ENCODE measurements around the gene MAPKAP1. TPM values are rescaled to one million over a fixed set of nuclear protein-coding genes. Genes with fewer than 3 reads are reported as not detected.

The MAPKAP1 gene
- total RNA-seq, 1 experiment from 2014 or later: 114 TPM

DNA sequence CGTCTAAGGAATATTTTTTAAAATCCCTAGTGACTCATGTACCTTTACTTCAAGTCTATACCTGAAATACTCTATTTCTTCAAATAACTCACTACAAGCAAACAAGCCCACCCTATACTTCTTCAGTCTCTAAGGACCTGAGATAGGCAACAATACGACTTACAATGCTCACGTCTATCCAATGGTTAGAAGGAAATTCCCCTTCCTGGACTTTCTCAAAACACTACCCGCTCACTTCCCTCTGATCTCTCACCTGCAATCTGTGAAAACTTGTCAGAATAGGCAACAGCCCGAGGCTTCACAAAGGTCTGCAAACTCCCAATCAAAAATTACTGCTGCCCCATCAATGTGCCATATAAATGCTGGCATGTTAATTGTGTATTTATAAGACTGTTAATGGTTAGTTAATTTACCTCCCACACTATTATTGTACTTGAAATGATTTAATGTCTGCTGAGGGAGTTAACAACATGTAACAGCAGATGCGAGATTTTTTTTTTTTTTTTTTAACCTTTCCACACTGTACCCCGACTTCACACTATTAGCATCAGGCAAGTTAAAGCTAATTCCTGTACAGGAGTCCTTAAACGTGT, 27.3 kb downstream of the MAPKAP1 start:
- no peak for DNase-seq
- Histone ChIP-seq H3K36me3 (replicated peaks; ENCODE audit: control insufficient read depth, insufficient read depth, low read length) (no peaks in the 10 kb centered on the region), H3K4me3 (ENCODE audit: insufficient read depth, low read depth, low read length) (no peak overlapping the region), H3K27me3 (ENCODE audit: control insufficient read depth, insufficient read depth, low read length) (no peaks in the 10 kb centered on the region)

DNA sequence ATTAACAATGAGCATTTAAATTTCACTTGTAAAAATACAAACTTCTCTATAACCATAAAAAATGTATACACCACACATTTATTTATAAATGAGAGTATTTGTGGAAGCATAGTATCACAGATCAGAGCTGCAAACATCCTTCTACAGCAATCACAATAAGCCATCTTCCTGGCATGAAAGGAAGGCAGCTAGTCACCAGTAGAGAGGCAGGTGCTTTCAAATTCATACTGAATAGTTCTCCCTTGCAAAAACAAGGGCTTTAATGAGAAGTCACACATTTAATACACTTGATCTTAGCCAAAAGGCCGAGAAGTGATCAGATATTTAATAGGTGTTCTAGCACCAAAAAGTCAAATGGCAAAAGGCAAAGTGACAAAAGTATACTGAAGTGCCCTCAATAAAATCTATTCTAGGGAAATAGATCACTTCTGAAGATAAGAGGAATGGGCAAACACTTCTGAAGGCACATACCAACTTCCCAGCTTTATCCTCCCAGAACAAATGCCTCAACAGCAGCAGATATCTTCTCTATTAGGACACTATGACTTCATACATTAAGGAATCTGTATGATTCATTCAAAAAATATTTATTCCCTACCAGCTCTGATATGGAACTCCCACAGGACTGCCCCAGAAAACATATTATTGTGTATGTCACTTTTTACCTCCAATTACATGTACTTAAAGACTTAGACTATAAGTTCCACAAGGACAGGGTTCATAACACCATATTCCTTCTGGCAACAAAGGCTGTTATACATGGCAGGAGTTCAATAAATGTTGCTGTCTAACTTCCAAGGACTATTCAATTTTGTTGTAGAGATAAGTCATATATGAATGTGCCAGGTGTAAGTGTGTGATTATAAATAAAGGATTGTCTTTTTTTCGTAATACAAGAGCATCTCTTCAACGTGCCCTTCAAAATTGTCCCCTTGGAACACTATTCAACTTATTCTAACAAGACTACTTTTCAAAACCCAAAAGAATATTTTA, 31.7 kb downstream of the MAPKAP1 start:
- Histone ChIP-seq H3K27me3 (ENCODE audit: control insufficient read depth, insufficient read depth, low read length) (no peaks in the 10 kb centered on the region), H3K4me3 (ENCODE audit: insufficient read depth, low read depth, low read length) (no peak overlapping the region)
- DNase-seq: no peak

DNA sequence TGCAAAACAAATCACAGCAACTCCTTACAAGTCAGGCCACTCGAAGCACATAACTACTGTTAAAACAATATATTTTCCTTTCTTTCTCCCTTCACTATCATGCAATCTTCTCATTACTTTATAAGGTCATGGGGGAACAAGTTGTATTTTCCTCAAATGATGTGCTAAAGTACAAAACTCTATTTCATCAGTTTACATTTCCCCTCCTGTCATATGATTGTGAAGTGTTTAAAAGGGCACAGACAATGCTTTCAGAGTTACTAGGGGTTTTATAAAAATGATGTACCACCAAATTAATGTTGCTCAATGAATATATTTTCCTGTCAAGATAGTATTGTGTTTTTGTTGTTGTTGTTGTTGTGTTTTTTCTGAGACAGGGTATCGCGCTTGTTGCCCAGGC, 34.1 kb downstream of the MAPKAP1 start:
- DNase-seq: no peak
- Histone ChIP-seq H3K4me3 (ENCODE audit: insufficient read depth, low read depth, low read length) (no peak overlapping the region), H3K36me3 (replicated peaks; ENCODE audit: control insufficient read depth, insufficient read depth, low read length) (no peaks in the 10 kb centered on the region), H3K27me3 (ENCODE audit: control insufficient read depth, insufficient read depth, low read length) (no peaks in the 10 kb centered on the region)

More for the DNA sequence above, 31.7 kb downstream of the MAPKAP1 start:
- no peaks in the 10 kb centered on the region for H3K36me3 ChIP-seq (replicated peaks; ENCODE audit: control insufficient read depth, insufficient read depth, low read length)

DNA sequence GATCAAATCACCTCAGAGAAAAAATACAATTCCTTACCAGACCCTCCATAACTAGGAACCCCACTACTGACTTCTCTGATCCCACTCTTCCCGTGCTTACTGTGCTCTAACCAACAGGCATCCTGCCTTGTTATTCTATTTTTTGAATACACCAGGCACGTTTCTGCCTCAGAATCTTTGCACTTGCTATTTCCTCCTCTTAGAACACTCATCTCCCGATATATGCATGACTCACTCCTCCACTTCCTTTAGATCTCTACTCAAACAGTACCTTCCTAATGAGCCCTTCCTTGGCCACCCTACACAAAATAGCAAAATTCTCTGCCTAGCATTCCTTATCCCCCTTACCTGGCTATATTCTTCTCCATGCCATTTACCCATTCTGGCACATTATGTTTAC, 43.9 kb downstream of the MAPKAP1 start:
- Histone ChIP-seq H3K36me3 (replicated peaks; ENCODE audit: control insufficient read depth, insufficient read depth, low read length) (no peaks in the 10 kb centered on the region), H3K27me3 (ENCODE audit: control insufficient read depth, insufficient read depth, low read length) (no peaks in the 10 kb centered on the region), H3K4me3 (ENCODE audit: insufficient read depth, low read depth, low read length) (no peak overlapping the region)
- no peak for DNase-seq

DNA sequence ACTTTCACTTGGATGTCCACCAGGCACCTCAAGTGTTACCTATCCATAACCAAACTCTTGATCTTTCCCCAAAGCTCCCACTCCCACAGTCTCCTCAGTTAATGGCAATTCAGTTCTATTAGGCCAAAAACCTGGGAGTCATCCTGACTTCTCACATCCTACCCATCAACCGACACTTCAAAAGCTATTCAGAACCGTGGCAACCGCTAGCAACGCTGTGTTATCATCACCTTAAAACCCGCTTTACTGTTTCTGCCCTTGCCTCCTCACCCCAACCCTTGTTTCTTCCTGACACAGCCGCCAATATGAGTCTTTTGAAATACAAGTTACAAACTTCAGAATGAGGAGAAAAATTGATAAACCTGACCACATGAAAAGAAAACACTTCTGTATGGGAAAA, 46.5 kb downstream of the MAPKAP1 start:
- no peak for DNase-seq
- Histone ChIP-seq H3K4me3 (ENCODE audit: insufficient read depth, low read depth, low read length) (no peak overlapping the region), H3K36me3 (replicated peaks; ENCODE audit: control insufficient read depth, insufficient read depth, low read length) (no peaks in the 10 kb centered on the region), H3K27me3 (ENCODE audit: control insufficient read depth, insufficient read depth, low read length) (no peaks in the 10 kb centered on the region)

DNA sequence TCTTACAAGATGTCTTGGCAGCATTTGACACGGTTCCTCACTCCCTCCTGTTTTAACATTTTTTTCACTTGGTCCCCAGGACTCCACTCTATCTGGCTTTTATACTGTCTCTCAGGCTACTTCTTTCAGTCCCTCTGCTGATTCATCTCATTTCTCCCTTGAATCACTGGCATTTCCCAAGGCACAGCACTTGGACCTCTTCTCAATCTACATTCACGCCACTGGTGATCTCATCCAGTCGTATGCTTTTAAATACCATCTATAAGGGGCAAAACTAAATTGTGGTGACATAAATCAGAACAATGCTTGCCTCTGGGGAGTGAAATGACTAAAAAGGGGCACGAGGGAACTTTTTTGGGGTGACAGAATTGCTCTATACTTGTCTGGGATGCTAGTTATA, 47.1 kb downstream of the MAPKAP1 start:
- Histone ChIP-seq H3K27me3 (ENCODE audit: control insufficient read depth, insufficient read depth, low read length) (no peaks in the 10 kb centered on the region), H3K4me3 (ENCODE audit: insufficient read depth, low read depth, low read length) (no peak overlapping the region), H3K36me3 (replicated peaks; ENCODE audit: control insufficient read depth, insufficient read depth, low read length) (no peaks in the 10 kb centered on the region)
- no peak for DNase-seq

DNA sequence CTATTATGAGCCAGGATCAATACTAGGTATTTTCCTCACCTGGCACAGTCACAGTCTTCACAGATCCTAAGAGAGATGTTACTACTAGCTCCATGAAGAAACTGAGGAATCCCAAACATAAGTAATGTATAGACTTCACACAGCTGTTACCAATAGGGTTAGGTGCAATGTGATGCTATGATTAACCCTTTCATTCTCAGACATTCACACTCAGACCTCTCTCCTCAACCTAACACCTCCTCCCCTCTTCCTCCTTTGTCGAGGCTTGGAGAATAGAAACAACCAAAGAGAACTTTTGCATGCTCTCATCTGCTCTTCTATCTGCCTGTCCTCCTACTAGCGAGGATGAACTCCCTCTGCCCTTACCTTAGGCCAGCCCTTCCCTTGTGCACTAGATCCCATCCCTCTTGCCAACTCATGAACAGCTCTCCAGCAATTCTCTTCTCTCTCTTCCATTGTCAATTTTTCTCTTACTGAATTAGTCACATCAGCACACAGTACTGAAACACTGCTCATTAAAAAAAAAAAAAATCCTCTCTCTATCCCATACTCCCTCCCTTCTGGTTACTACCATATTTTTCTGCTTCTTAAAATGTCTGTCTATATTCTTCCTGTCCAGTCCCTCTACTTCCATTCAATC, 47.7 kb downstream of the MAPKAP1 start:
- no peaks in the 10 kb centered on the region for H3K27me3 ChIP-seq (ENCODE audit: control insufficient read depth, insufficient read depth, low read length)
- H3K4me3 ChIP-seq (ENCODE audit: insufficient read depth, low read depth, low read length): no peak overlapping the region
- no peaks in the 10 kb centered on the region for H3K36me3 ChIP-seq (replicated peaks; ENCODE audit: control insufficient read depth, insufficient read depth, low read length)
- DNase-seq: no peak

DNA sequence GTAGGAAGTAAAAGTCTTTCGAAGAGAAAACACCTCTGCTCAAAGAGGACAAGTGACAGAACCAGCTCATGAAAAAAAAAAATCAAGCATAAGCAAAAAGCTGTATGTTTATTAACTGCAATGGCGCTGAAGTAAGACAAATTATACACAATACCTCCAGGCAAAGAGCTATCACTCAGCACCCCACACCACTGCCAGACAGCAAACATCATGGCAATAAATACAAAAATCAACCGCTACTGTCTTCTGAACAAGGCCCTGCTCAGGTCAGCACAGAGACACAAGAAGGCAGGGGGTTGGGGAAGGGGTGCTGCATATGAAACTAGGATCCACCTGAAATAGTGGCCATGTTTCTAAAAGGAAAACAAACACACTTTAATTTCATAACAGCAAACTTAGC, 50.4 kb downstream of the MAPKAP1 start:
- no peaks in the 10 kb centered on the region for H3K27me3 ChIP-seq (ENCODE audit: control insufficient read depth, insufficient read depth, low read length)
- DNase-seq: no peak
- no peak overlapping the region for H3K4me3 ChIP-seq (ENCODE audit: insufficient read depth, low read depth, low read length)
- H3K36me3 ChIP-seq (replicated peaks; ENCODE audit: control insufficient read depth, insufficient read depth, low read length): no peaks in the 10 kb centered on the region

DNA sequence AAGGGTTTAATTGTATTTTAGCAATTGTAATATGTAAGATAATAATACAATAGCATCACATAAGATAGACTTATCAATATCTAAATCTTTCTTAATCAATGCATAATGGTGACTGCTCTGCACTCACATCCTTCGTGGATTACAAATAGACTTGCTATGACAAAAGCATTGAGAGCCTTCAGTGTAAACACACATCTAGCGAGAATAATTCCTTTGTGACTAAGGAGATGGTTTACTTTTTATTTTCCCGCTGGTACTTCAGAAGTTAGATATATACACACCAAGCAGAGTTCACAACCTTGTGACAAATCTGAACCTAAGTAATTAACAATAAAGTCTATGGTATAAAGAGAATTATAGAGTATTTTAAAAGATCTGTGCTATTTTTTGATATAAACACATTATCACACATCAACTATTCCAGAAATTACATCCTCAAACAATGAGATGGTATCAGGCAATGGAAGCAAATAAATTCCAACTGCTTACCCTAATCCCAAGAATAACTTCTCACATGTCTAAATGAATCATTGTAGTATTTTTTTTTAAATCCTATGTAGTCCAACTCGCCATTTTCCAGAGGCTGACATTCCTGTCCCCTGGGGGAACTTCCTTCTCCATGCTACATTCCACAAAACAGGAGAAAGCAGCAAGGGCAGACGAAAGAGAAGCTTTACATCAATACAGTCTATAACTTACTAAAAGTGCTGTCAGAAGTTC, 51.2 kb downstream of the MAPKAP1 start:
- H3K27me3 ChIP-seq (ENCODE audit: control insufficient read depth, insufficient read depth, low read length): no peaks in the 10 kb centered on the region
- DNase-seq: no peak
- no peaks in the 10 kb centered on the region for H3K36me3 ChIP-seq (replicated peaks; ENCODE audit: control insufficient read depth, insufficient read depth, low read length)
- H3K4me3 ChIP-seq (ENCODE audit: insufficient read depth, low read depth, low read length): no peak overlapping the region

DNA sequence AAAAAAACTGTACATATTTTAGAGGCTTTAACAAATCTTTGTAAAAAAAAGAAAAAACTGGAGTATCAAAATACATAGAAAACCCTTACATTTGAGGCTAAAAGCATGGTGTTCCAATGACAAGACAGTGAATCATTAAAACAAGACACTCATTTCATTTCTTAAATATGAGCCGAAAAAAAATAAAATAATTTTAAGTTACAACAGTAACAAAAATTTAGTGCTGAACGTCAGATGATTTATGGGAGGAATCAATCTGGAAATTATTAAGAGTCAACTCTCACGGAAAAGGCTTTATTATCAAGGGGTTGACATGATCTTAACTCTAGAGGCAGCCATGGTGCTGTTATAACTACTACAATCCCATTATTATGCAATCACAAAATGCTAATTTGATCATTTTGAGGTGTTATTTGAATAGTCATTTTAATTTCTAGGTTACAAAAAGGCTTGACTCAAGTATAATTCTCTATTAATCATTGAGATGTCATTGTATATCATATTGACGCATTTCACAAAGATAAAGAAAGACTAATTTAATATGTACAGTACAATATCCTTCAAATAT, 51.9 kb downstream of the MAPKAP1 start:
- DNase-seq: no peak
- no peaks in the 10 kb centered on the region for H3K27me3 ChIP-seq (ENCODE audit: control insufficient read depth, insufficient read depth, low read length)
- no peak overlapping the region for H3K4me3 ChIP-seq (ENCODE audit: insufficient read depth, low read depth, low read length)
- H3K36me3 ChIP-seq (replicated peaks; ENCODE audit: control insufficient read depth, insufficient read depth, low read length): no peaks in the 10 kb centered on the region

DNA sequence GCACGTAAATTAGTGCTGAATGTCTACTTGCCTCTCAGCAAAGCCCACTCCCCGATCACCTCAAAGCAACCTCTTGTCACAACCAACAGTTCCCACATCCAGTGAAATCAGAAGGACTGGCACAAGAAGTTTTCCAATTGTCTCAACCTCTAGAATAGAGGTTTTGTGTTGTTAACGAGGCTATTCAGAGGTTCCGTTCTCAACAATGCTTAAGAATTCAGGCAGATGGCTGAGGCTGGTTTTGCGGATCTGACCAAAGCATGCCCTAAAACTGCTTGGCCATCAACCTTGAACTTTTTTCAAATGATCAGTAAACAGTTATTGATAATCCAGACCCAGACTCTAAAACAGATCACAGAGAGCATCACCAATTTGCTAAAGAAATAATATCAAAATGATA, 52.9 kb downstream of the MAPKAP1 start:
- no peak overlapping the region for H3K4me3 ChIP-seq (ENCODE audit: insufficient read depth, low read depth, low read length)
- DNase-seq: peak; percentile 20

DNA sequence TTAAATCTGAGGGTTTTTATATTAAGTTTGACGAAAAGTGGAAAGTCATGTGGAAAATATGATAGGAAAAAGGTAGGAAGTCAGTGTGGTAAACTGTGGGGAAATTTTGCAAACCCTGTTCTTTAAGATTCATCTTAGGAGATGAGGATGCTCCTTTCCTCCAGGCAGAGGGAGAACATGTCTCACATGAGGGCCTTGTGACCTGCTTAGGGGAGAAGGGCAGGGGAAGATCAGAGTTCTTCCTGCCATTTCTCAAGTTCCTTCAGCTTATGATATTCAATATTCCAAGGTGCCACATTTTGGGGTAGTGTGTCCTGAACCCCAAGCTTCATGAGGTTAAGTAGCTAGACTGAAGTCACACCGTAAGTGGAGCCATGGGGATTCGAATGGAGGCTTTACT, 53.7 kb downstream of the MAPKAP1 start:
- Histone ChIP-seq H3K36me3 (replicated peaks; ENCODE audit: control insufficient read depth, insufficient read depth, low read length) (no peaks in the 10 kb centered on the region), H3K4me3 (ENCODE audit: insufficient read depth, low read depth, low read length) (no peak overlapping the region), H3K27me3 (ENCODE audit: control insufficient read depth, insufficient read depth, low read length) (no peaks in the 10 kb centered on the region)
- no peak for DNase-seq

More for the DNA sequence above, 52.9 kb downstream of the MAPKAP1 start:
- no peaks in the 10 kb centered on the region for H3K27me3 ChIP-seq (ENCODE audit: control insufficient read depth, insufficient read depth, low read length)
- no peaks in the 10 kb centered on the region for H3K36me3 ChIP-seq (replicated peaks; ENCODE audit: control insufficient read depth, insufficient read depth, low read length)

DNA sequence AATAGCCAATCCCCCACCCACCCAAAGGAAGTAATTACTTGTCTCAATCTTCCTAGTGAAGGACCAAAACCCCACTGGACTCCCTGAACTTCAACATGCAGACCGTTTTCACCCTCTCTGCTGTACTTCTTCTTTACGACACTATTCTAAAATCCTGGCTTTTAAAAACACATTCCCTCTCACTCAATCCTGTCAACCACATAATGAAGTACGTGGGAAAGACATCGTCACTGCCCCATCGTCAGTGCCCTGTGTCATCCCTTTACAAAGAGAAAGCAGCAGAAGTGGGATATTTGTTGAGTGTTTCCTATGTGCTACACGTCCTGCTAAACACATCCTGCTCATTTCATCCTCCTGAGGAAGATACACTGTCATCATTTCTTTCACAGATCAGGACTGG, 54.2 kb downstream of the MAPKAP1 start:
- no peak for DNase-seq
- Histone ChIP-seq H3K4me3 (ENCODE audit: insufficient read depth, low read depth, low read length) (no peak overlapping the region), H3K36me3 (replicated peaks; ENCODE audit: control insufficient read depth, insufficient read depth, low read length) (no peaks in the 10 kb centered on the region), H3K27me3 (ENCODE audit: control insufficient read depth, insufficient read depth, low read length) (no peaks in the 10 kb centered on the region)

DNA sequence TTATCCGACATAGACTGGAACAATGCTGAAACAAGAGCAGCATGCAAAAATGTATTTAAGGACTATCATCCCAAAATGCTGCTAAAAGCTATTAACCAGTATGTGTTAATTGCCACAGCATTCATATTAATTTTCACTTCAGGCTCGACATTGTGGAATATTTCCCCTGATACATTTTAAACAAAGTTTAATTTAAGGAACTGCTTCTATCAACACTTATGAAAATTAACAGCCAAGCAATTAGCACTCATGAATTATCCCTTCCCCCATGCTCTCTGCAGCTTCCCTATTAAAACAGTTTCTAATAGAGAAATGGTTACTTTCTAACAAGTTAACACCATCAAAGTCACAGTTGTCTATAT, 54.8 kb downstream of the MAPKAP1 start:
- no peak for DNase-seq
- H3K36me3 ChIP-seq (replicated peaks; ENCODE audit: control insufficient read depth, insufficient read depth, low read length): no peaks in the 10 kb centered on the region
- no peak overlapping the region for H3K4me3 ChIP-seq (ENCODE audit: insufficient read depth, low read depth, low read length)
- H3K27me3 ChIP-seq (ENCODE audit: control insufficient read depth, insufficient read depth, low read length): no peaks in the 10 kb centered on the region

Measured in H7 (cell line).